NCI-H345 (cell line): ENCODE data around the gene KCNJ6.
"Not testable (repeated sequence)": the region's sequence is repeated elsewhere in the genome, so short reads cannot be mapped to it uniquely, and the experiment has no call there.

Experiments
- DNase-seq: peaks from one replicate; lab custom pipeline; 2025; lab: John Stamatoyannopoulos, UW

The KCNJ6 gene

GRCh38 chr21:37643862-37644261 lies 272.4 kb downstream of the KCNJ6 start:
- DNase-seq: not testable (repeated sequence)

GRCh38 chr21:37642493-37642892 lies 273.8 kb downstream of the KCNJ6 start:
- peak; percentile 42 for DNase-seq

- no peak for DNase-seq
Measured at GRCh38 chr21:37639756-37640155, 276.5 kb downstream of the KCNJ6 start.

- DNase-seq: no peak
Measured at GRCh38 chr21:37636152-37636860, 280.0 kb downstream of the KCNJ6 start.

GRCh38 chr21:37631319-37632117 lies 284.7 kb downstream of the KCNJ6 start:
- no peak for DNase-seq

GRCh38 chr21:37630872-37631271 lies 285.4 kb downstream of the KCNJ6 start:
- no peak for DNase-seq

- no peak for DNase-seq
Measured at GRCh38 chr21:37628362-37628761, 287.9 kb downstream of the KCNJ6 start.

GRCh38 chr21:37627561-37627960 lies 288.7 kb downstream of the KCNJ6 start:
- DNase-seq: no peak

- no peak for DNase-seq
Measured at GRCh38 chr21:37627074-37627473, 289.2 kb downstream of the KCNJ6 start.

- DNase-seq: no peak
Measured at GRCh38 chr21:37626320-37626719, 289.9 kb downstream of the KCNJ6 start.

- DNase-seq: no peak
Measured at GRCh38 chr21:37623689-37624088, 292.6 kb downstream of the KCNJ6 start.

- DNase-seq: no peak
Measured at GRCh38 chr21:37623183-37623582, 293.1 kb downstream of the KCNJ6 start.

- DNase-seq: no peak
Measured at GRCh38 chr21:37622755-37623154, 293.5 kb downstream of the KCNJ6 start.

GRCh38 chr21:37620401-37620800 lies 295.9 kb downstream of the KCNJ6 start:
- no peak for DNase-seq

- DNase-seq: no peak
Measured at GRCh38 chr21:37619464-37619974, 296.7 kb downstream of the KCNJ6 start.

- no peak for DNase-seq
Measured at GRCh38 chr21:37618081-37618480, 298.2 kb downstream of the KCNJ6 start.

- DNase-seq: no peak
Measured at GRCh38 chr21:37615962-37616361, 300.3 kb downstream of the KCNJ6 start.

GRCh38 chr21:37614351-37614875 lies 301.8 kb downstream of the KCNJ6 start:
- no peak for DNase-seq

GRCh38 chr21:37607081-37607480 lies 309.2 kb downstream of the KCNJ6 start:
- DNase-seq: no peak

GRCh38 chr21:37606549-37606948 lies 309.7 kb downstream of the KCNJ6 start:
- DNase-seq: no peak

GRCh38 chr21:37605006-37605405 lies 311.3 kb downstream of the KCNJ6 start:
- no peak for DNase-seq

GRCh38 chr21:37603129-37603528 lies 313.1 kb downstream of the KCNJ6 start:
- no peak for DNase-seq

- DNase-seq: no peak
Measured at GRCh38 chr21:37601915-37602314, 314.3 kb downstream of the KCNJ6 start.
